OCI-LY3 (cell line): ENCODE results near the gene RPL7A.

Experiments used
- EZH2phosphoT487 ChIP-seq: fragments of 200-600 bp; shearing (Covaris generic); IDR thresholded peaks from 2 replicates; pipeline ENCODE4 v1.6.1; 2018; ENCODE audit warnings: antibody characterized with exemption, mixed run types, low read depth
- TF ChIP-seq, protein P1 (sequence below): fragments of 200-600, 300-600 bp; sonication (generic); IDR thresholded peaks from 2 replicates; pipeline ENCODE4 v1.5.1; 2014; ENCODE audit warnings: antibody characterized with exemption, low read length, low read depth

DNA sequence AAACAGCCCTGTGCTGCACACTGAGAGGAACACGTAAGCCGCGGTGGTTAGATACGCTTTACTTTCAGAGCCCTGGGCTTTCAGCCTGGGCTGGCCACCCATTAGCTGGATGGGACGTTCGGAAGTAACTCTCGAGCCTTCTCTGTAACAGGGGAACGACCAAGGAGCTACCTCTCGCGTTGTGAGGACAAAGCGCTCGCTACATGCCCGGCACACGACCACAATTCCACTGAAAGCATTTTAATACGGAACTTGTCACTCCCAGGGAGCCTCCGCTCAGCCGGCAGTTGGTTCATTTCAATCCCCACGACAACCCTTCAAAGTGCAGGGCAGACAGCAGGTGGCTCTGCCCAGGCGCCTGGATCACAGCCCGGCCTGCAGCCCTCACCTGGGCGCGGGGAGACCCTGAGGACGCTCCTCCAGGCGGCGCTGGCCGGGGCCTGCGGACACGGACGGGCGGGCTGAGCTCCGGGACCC lies 7.9 kb downstream of the RPL7A start:
- TF ChIP-seq, protein P1, sequence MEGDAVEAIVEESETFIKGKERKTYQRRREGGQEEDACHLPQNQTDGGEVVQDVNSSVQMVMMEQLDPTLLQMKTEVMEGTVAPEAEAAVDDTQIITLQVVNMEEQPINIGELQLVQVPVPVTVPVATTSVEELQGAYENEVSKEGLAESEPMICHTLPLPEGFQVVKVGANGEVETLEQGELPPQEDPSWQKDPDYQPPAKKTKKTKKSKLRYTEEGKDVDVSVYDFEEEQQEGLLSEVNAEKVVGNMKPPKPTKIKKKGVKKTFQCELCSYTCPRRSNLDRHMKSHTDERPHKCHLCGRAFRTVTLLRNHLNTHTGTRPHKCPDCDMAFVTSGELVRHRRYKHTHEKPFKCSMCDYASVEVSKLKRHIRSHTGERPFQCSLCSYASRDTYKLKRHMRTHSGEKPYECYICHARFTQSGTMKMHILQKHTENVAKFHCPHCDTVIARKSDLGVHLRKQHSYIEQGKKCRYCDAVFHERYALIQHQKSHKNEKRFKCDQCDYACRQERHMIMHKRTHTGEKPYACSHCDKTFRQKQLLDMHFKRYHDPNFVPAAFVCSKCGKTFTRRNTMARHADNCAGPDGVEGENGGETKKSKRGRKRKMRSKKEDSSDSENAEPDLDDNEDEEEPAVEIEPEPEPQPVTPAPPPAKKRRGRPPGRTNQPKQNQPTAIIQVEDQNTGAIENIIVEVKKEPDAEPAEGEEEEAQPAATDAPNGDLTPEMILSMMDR = no peak
- no peak for TF ChIP-seq EZH2phosphoT487
